ENCODE data around the gene ZNF408.

The ZNF408 gene

GRCh38 chr11:46729110-46730027 is 28.5 kb downstream of the ZNF408 start:
- no peak for DNase-seq

GRCh38 chr11:46731545-46731944 is 30.7 kb downstream of the ZNF408 start:
- DNase-seq, result no peak

DNA sequence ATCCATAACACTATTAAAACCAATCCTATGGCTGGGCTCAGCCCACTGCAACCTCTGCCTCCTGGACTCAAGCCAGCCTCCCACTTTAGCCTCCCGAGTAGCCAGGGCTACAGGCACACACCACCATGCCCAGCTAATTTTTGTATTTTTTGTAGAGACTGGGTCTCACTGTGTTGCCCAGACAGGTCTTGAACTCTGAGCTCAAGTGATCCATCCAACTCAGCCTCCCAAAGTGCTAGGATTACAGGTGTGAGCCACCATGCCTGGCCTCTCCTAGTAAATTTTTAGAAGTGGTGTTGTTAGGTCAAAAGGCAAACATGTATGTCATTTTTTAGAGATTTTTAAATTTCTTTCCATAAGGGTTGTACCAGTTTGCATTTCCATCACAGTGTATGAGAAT is 32.4 kb downstream of the ZNF408 start:
- no peak for DNase-seq

DNA sequence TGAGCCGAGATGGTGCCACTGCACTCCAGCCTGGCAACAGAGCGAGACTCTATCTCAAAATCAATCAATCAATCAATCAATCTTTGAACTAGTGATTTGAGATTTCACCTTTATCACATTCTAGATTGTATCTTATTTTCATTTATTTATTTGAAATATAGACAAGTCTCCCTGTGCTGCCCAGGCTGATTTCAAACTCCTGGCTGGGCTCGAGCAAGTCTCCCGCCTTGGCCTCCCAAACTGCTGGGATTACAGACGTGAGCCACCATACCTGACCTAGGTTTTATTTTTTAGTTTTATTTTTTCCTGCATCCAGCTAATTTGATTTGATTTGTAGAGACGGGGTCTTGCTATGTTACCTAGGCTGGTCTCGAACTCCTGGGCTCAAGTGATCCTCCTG is 35.3 kb downstream of the ZNF408 start:
- DNase-seq, result no peak

DNA sequence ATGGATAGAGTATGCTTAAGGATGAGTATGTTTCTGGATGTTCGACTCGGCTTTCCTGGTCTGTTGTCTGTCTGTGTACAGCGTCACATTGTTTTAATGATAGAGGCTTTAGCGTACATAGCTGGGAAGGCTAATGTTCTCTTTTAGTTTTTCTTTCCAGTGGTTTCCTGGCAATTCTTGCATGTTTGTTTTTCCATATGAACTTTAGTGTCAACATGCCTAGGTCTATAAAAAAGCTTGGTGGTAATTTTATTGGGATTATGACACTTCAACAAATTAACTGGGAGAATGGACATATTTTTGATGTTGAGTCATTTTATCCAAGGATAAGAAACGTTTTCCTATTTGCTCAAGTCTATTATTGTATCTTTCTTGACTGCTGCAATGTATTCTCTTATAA is 35.8 kb downstream of the ZNF408 start:
- no peak for DNase-seq

DNA sequence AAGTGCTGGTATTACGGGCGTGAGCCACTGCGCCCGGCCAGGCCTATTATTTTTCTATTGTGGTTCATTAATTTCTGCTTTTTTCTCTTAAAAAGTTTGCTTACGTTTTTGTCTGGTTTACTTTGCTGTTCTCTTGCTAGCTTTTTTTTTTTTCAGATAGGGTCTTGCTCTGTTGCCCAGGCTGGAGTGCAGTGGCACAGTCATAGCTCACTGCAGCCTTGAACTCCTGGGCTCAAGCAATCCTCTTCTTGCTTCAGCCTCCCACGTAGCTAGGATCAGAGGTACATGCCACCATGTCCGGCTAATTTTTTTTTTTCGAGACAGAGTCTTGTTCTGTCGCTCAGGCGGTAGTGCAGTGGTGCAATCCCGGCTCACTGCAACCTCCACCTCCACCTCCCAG is 36.9 kb downstream of the ZNF408 start:
- DNase-seq, result no peak

DNA sequence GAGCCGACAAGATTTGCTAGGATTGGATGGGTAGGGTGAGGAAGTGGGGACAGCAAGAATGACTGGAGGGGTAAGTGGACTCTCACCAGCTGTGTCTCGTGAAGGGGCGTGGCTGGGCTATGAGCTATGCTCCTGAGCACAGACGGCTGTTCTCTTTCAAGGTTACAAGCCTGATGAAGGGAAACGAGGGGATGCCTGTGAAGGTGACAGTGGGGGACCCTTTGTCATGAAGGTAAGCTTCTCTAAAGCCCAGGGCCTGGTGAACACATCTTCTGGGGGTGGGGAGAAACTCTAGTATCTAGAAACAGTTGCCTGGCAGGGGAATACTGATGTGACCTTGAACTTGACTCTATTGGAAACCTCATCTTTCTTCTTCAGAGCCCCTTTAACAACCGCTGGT is 38.1 kb downstream of the ZNF408 start:
- no peak for DNase-seq

- no peak for DNase-seq
These were observed 41.0 kb downstream of the ZNF408 start for GRCh38 chr11:46741600-46742484.

- DNase-seq, result no peak
These were observed 42.2 kb downstream of the ZNF408 start for GRCh38 chr11:46743043-46743442.

DNA sequence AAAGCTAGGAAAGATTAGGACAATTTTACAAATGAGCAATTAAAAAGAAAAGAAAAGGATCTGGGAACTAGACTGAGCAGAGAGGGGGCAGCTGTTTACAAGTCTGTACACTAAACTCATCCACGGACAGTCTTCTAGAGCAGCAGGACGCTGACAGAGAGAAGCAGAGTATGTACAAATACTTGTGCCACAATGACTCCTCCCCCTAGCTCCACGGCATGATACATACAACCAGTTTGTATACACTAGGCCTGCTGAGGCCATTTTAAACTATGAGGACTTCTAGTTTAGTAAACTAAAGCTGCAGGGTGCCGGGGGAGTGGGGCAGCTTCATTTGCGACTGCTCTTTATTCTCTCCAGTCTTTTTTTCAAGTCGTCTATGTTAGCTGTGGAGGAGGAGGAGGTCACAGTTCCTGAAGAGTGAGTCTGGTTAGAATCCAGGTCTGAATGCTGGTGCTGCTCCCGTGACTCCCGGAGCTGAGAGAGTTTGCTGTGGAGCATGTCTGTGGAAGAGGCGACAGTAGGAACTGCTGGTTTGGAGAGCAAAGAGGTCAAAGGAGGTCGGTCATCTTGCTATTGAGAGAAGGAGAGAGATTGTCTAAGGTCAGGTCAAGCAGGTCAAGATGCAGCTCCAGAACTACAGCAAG is 43.0 kb downstream of the ZNF408 start:
- no peak for DNase-seq

GRCh38 chr11:46745328-46745727 is 44.5 kb downstream of the ZNF408 start:
- no peak for DNase-seq

GRCh38 chr11:46745995-46746394 is 45.2 kb downstream of the ZNF408 start:
- no peak for DNase-seq

DNA sequence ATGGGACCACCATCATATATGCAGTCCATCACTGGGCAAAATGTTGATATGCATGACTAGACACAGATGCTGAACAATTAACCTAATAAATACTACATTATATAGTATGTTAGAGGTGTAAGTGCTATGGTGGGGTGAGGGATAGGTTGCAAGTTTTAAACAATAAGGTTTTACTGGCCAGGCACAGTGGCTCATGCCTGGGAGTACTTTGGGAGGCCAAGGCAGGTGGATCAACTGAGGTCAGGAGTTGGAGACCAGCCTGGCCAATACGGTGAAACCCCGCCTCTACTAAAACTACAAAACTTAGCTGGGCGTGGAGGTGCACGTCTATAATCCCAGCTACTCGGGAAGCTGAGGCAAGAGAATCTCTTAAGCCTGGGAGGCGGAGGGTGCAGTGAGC is 46.3 kb downstream of the ZNF408 start:
- no peak for DNase-seq

All from activated CD4-positive, alpha-beta T cell treated with anti-CD3 and anti-CD28 coated beads, Interleukin-2, amount 50 U/mL, for 48 hours (primary cell).